ENCODE results near the gene SNAP25. TPM values are rescaled to one million over a fixed set of nuclear protein-coding genes. Genes with fewer than 3 reads are reported as not detected.

SNAP25 gene
- total RNA-seq, 4 donors from 2014 or later, result 0.47 to 5.5 (median 2.3) TPM

DNA sequence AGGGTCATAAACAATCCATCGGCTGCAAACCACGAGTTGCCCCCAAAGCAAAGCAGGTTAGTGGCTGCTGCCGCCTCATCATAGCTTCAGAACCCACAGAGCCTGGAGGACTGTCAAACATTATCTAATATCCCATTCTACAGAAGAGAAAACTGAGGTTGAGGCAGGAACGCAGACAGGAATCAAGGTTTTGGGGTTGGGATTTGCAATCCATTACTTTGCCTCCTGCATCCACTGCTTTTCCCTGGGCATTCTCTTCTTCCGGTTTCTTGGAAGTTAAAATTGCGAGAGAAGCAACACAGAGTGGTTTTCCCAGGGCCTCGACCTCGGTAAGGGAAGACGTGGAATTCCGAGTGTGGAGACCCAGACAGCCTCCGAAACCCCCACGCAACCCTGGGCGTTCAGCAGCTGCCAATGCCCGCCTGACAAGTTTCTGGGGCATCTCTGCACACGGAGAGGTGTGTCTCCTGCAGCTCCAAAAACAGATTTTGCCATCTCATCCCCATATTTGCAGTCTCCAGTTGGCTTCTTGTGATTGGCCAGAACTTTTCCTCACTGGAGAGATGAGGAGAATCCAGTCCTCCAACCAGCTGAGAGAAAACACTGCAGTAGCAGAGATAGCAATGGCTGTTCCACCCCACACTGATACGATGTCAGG, 45.5 kb upstream of the SNAP25 start:
- no peak for ATAC-seq
- Histone ChIP-seq H3K4me3 (no peak overlapping the region), H3K27ac (no peak overlapping the region), H3K9me3 (peaks cover 0 to 5% (median 0%) of the 10 kb centered on the region in 3 donors), H3K4me1 (peaks cover 0 to 13% (median 0%) of the 10 kb centered on the region in 3 donors), H3K27me3 (peaks cover 32% of the 10 kb centered on the region), H3K36me3 (no peaks in the 10 kb centered on the region)
- TF ChIP-seq POLR2A (IDR thresholded peaks at IDR 0.05) (no peak), EP300 (IDR thresholded peaks at IDR 0.05) (no peak), POLR2AphosphoS5 (IDR thresholded peaks at IDR 0.05) (no peak)
- TF ChIP-seq, protein P1, sequence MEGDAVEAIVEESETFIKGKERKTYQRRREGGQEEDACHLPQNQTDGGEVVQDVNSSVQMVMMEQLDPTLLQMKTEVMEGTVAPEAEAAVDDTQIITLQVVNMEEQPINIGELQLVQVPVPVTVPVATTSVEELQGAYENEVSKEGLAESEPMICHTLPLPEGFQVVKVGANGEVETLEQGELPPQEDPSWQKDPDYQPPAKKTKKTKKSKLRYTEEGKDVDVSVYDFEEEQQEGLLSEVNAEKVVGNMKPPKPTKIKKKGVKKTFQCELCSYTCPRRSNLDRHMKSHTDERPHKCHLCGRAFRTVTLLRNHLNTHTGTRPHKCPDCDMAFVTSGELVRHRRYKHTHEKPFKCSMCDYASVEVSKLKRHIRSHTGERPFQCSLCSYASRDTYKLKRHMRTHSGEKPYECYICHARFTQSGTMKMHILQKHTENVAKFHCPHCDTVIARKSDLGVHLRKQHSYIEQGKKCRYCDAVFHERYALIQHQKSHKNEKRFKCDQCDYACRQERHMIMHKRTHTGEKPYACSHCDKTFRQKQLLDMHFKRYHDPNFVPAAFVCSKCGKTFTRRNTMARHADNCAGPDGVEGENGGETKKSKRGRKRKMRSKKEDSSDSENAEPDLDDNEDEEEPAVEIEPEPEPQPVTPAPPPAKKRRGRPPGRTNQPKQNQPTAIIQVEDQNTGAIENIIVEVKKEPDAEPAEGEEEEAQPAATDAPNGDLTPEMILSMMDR (IDR thresholded peaks at IDR 0.05), result no peak
- WGBS, 2 donors (ENCODE audit: low coverage in 1 of 2), result 69 to 88% methylated on average over 4 to 6 of the region's 16 CpGs

DNA sequence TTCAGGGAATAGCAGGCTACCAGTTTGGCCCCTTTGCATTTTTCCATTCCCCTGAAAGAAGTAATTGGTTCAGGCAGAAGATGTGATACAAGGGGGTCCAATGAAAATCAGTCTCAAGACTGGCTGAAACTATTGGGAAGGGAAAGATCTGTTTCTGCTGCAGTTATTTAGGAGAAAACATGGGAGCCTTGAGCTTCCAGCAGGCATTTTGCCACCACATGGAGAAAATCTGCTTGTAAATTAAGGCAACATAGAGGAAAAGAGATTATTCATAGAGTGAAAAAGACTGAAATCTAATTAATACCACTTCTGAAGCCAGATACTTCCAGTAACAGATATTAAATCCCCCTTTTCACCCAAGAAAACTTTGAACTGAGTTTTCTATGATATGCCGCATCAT, 44.2 kb upstream of the SNAP25 start:
- Histone ChIP-seq H3K36me3 (no peaks in the 10 kb centered on the region), H3K4me1 (peaks cover 0 to 13% (median 0%) of the 10 kb centered on the region in 3 donors), H3K4me3 (no peak overlapping the region), H3K9me3 (no peaks in the 10 kb centered on the region), H3K27me3 (peaks cover 32% of the 10 kb centered on the region), H3K27ac (no peak overlapping the region)
- ATAC-seq, result no peak
- 92 to 100% methylated on average over 1 of the region's 1 CpG for WGBS, 2 donors (ENCODE audit: low coverage in 1 of 2)
- TF ChIP-seq, protein P1 (IDR thresholded peaks at IDR 0.05), result no peak
- no peak for TF ChIP-seq EP300 (IDR thresholded peaks at IDR 0.05)
- no peak for TF ChIP-seq POLR2A (IDR thresholded peaks at IDR 0.05)
- no peak for TF ChIP-seq POLR2AphosphoS5 (IDR thresholded peaks at IDR 0.05)

DNA sequence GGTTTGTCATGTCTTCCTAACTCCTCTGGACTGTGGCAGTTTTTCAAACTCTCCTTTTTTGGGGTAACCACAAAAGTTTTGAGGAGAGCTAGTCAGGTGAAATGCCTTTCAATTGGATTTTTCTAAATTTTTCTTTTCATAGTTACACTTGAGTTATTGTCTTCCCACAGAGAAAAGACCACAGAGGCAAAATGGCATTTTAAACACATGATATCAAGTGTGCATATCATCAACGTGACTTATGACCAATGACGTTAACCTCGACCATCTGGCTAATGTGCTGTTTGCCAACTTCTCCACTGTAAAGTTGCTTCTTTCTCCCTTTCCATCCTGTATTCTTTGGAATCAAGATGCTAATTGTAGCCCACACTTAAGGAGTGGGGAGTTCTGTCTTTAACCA, 41.3 kb upstream of the SNAP25 start:
- peaks cover 0 to 5% (median 0%) of the 10 kb centered on the region in 3 donors for H3K4me1 ChIP-seq
- H3K9me3 ChIP-seq, result no peaks in the 10 kb centered on the region
- H3K4me3 ChIP-seq, result no peak overlapping the region
- H3K27me3 ChIP-seq, result peaks cover 15% of the 10 kb centered on the region
- no peaks in the 10 kb centered on the region for H3K36me3 ChIP-seq
- WGBS, 2 donors (ENCODE audit: low coverage in 1 of 2), result 48 to 51% methylated on average over 3 of the region's 3 CpGs
- TF ChIP-seq, protein P1 (IDR thresholded peaks at IDR 0.05), result no peak
- TF ChIP-seq POLR2A (IDR thresholded peaks at IDR 0.05) (no peak), POLR2AphosphoS5 (IDR thresholded peaks at IDR 0.05) (no peak), EP300 (IDR thresholded peaks at IDR 0.05) (no peak)
- no peak overlapping the region for H3K27ac ChIP-seq
- no peak for ATAC-seq

DNA sequence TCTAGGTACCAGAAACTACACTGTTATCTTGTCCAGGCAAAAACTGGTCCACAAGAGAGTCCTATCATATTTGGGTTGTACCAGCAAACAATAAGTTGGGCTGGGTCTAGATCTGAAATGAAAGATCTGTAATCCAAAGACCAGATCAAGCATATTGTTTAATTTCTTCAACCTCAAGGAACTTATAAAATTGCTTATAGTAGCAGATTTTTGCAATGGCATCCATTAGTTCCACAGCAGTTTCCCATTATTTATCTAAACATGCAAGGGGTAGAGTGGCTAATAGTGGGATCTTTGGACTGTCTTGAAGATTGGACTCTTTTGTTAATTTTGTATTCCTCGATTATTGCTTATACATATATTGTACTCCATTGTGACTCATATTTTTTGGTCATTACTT, 40.5 kb upstream of the SNAP25 start:
- Histone ChIP-seq H3K27me3 (peaks cover 8% of the 10 kb centered on the region), H3K27ac (no peak overlapping the region), H3K4me3 (no peak overlapping the region), H3K36me3 (no peaks in the 10 kb centered on the region), H3K4me1 (no peaks in the 10 kb centered on the region), H3K9me3 (no peaks in the 10 kb centered on the region)
- WGBS, 2 donors (ENCODE audit: low coverage in 1 of 2), result 75 to 100% methylated on average over 1 of the region's 1 CpG
- ATAC-seq, result no peak
- TF ChIP-seq POLR2A (IDR thresholded peaks at IDR 0.05) (no peak), POLR2AphosphoS5 (IDR thresholded peaks at IDR 0.05) (no peak), EP300 (IDR thresholded peaks at IDR 0.05) (no peak)
- TF ChIP-seq, protein P1 (IDR thresholded peaks at IDR 0.05), result no peak

DNA sequence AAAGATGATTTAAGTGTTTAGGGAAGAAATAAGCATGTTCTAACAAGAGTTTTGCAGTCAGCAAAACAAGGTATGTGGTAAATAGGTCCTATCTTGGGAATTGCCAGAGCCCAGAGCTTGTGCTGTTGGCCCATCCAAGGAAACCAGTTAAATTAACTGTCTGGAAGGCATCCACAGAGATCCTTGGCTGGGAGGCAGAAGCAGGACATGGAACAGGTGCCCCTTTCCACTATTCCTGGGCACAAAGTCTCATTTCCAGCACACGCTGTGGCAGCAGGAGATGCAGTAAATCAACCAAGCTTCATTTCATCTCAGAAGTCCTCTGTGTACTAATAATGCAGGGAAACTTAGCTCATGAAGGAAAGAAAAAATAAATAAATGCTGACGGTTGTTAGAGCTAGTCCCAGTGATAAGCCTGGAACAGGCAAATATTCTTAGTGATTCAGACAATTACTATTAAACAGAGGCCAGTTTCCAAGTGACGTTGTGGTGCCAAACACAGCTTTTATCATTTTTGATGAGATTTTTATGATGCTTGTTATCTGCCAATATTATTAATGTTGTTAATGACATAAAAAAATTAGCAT, 39.8 kb upstream of the SNAP25 start:
- ATAC-seq, result no peak
- TF ChIP-seq POLR2AphosphoS5 (IDR thresholded peaks at IDR 0.05), result peak; percentile 30
- TF ChIP-seq EP300 (IDR thresholded peaks at IDR 0.05), result no peak
- peaks cover under 1% of the 10 kb centered on the region for H3K27me3 ChIP-seq
- no peak overlapping the region for H3K4me3 ChIP-seq
- WGBS, 2 donors (ENCODE audit: low coverage in 1 of 2), result 26 to 53% methylated on average over 3 of the region's 3 CpGs
- no peaks in the 10 kb centered on the region for H3K36me3 ChIP-seq
- no peaks in the 10 kb centered on the region for H3K4me1 ChIP-seq
- no peak overlapping the region for H3K27ac ChIP-seq
- no peaks in the 10 kb centered on the region for H3K9me3 ChIP-seq
